HCT116 (cell line): ENCODE results near the gene SPRR5. TPM values are rescaled to one million over a fixed set of nuclear protein-coding genes. Genes with fewer than 3 reads are reported as not detected.

Experiments
- ATAC-seq: fragments of 200-7000 bp; cut with Tn5 transposase; 2 replicates; pipeline ENCODE4 v1.9.1; 2020; ENCODE audit warnings: mild to moderate bottlenecking, moderate library complexity
- BruUV-seq: library from RNA; stranded (reverse); fragments of 400-500 nt; replicated peaks from 2 replicates; lab custom pipeline; 2021; lab: Mats Ljungman, UMichigan
- CTCF ChIA-PET: fragments of 300-600 bp; sonication (Branson Sonifier 250); formaldehyde crosslinking; loops from one replicate; lab custom pipeline; 2021; ENCODE audit warnings: antibody characterized with exemption; lab: Charles Lee
- POLR2A ChIA-PET: fragments of 300-600, 350-600 bp; sonication (Branson Sonifier 250); formaldehyde crosslinking; loops from one replicate; lab custom pipeline; 2021; ENCODE audit warnings: antibody characterized with exemption; lab: Charles Lee
- RAD21 ChIA-PET, 2 experiments: fragments of 300-600 bp; sonication (Branson Sonifier 250); formaldehyde crosslinking; loops; one replicate each; lab custom pipeline; 2023; ENCODE audit warnings: low total read pairs in 2 of 2; ENCODE audit not compliant: uncharacterized antibody in 2 of 2, unreplicated experiment in 2 of 2, low non-redundant PET in 1 of 2; lab: Charles Lee
- DNase-seq: peaks from one replicate; pipeline ENCODE4 v3.0.0-alpha.2; 2010; ENCODE audit warnings: low read depth, low spot score
- H2AFZ ChIP-seq: fragments of 200-600 bp; shearing (Covaris generic), sonication (generic); 2 replicates; pipeline ENCODE4 v1.6.1; 2017; ENCODE audit warnings: low read depth, mixed run types, mixed read lengths, antibody characterized with exemption, low read length; ENCODE audit not compliant: poor library complexity, severe bottlenecking
- H3K27ac ChIP-seq: 2 replicates; pipeline ENCODE4 v1.5.1; 2012; ENCODE audit warnings: low read depth, low read length
- H3K27me3 ChIP-seq: fragments of 200-600 bp; sonication (generic); 2 replicates; pipeline ENCODE4 v1.6.1; 2016; ENCODE audit warnings: mixed run types, low read length, mixed read lengths; ENCODE audit not compliant: insufficient read depth
- H3K36me3 ChIP-seq, 2 experiments: fragments of 200-500 bp in 1 of 2; fragments of 200-600 bp in 1 of 2; sonication (Bioruptor generic) in 1 of 2; sonication (generic) in 1 of 2; 2 replicates each; pipeline versions ENCODE4 v1.5.1 to v1.6.1; 2014 to 2016; ENCODE audit warnings: low read length in 2 of 2, inconsistent platforms in 1 of 2, mixed read lengths in 1 of 2, mixed run types in 1 of 2; ENCODE audit not compliant: insufficient read depth in 2 of 2, control insufficient read depth in 1 of 2
- H3K4me1 ChIP-seq, 2 experiments: fragments of 200-600 bp in 1 of 2; sonication (generic) in 1 of 2; 2 replicates each; pipeline versions ENCODE4 v1.5.1 to v1.6.1; 2012 to 2017; ENCODE audit warnings: low read length in 2 of 2, inconsistent platforms in 1 of 2, mild to moderate bottlenecking in 1 of 2, mixed read lengths in 1 of 2, mixed run types in 1 of 2, moderate library complexity in 1 of 2; ENCODE audit not compliant: insufficient read depth in 2 of 2, control insufficient read depth in 1 of 2
- H3K4me2 ChIP-seq: fragments of 200-600 bp; sonication (generic); 2 replicates; pipeline ENCODE4 v1.6.1; 2017; ENCODE audit warnings: mixed run types, low read length, mixed read lengths
- H3K4me3 ChIP-seq, 2 experiments: fragments of 200-600 bp in 1 of 2; sonication (generic) in 1 of 2; replicated peaks in 1 of 2; 2 replicates each; pipeline ENCODE4 v1.5.1; 2011 to 2016; ENCODE audit warnings: low read length in 2 of 2, control low read depth in 1 of 2, low read depth in 1 of 2, mild to moderate bottlenecking in 1 of 2, mixed read lengths in 1 of 2, mixed run types in 1 of 2
- H3K79me2 ChIP-seq: fragments of 200-600 bp; sonication (generic); 2 replicates; pipeline ENCODE4 v1.6.1; 2017; ENCODE audit warnings: mild to moderate bottlenecking, mixed run types, low read length, moderate library complexity, mixed read lengths; ENCODE audit not compliant: insufficient read depth
- H3K9ac ChIP-seq: fragments of 200-600 bp; sonication (generic); 2 replicates; pipeline ENCODE4 v1.6.1; 2016; ENCODE audit warnings: low read length, mixed read lengths
- H3K9me2 ChIP-seq: fragments of 200-600 bp; sonication (generic), shearing (Covaris generic); 2 replicates; pipeline ENCODE4 v1.6.1; 2017; ENCODE audit warnings: mixed run types, mild to moderate bottlenecking, moderate library complexity; ENCODE audit not compliant: insufficient read depth
- H3K9me3 ChIP-seq, 2 experiments: fragments of 200-500 bp in 1 of 2; fragments of 200-600 bp in 1 of 2; sonication (Bioruptor generic) in 1 of 2; sonication (generic) in 1 of 2; 2 replicates each; pipeline ENCODE4 v1.6.1; 2014 to 2017; ENCODE audit warnings: low read length in 2 of 2, mixed read lengths in 2 of 2, inconsistent platforms in 1 of 2, low read depth in 1 of 2, mild to moderate bottlenecking in 1 of 2, mixed run types in 1 of 2, moderate library complexity in 1 of 2; ENCODE audit not compliant: control insufficient read depth in 1 of 2, insufficient read depth in 1 of 2
- H4K20me1 ChIP-seq: fragments of 200-600 bp; sonication (generic), shearing (Covaris generic); 2 replicates; pipeline ENCODE4 v1.6.1; 2017; ENCODE audit warnings: mixed run types, mild to moderate bottlenecking, moderate library complexity; ENCODE audit not compliant: insufficient read depth
- CBX3 ChIP-seq: IDR thresholded peaks from 2 replicates; pipeline ENCODE4 v1.6.1; 2012; ENCODE audit warnings: low read depth
- EZH2 ChIP-seq: fragments of 200-600 bp; sonication (generic); IDR thresholded peaks from 2 replicates; pipeline ENCODE4 v1.6.1; 2017; ENCODE audit warnings: antibody characterized with exemption, mixed run types
- RAD21 ChIP-seq: IDR thresholded peaks from 2 replicates; pipeline ENCODE4 v1.6.1; 2012; ENCODE audit warnings: low read depth, mild to moderate bottlenecking
- ZFX ChIP-seq: fragments of 450-650 bp; IDR thresholded peaks from 2 replicates; pipeline ENCODE4 v1.6.1; 2017
- intact Hi-C: fragments of 100-400 bp; cut with micrococcal nuclease; formaldehyde crosslinking; loops from 2 replicates; pipeline ENCODE4 v1.10.0; 2022
- total RNA-seq: library from RNA; stranded (reverse); gene quantifications from one replicate; pipeline ENCODE4 v1.2.1, GENCODE V29; 2021; ENCODE audit not compliant: unreplicated experiment
- TF ChIP-seq, protein P1 (sequence below), 3 experiments: fragments of 200-600 bp in 1 of 3; sonication (generic) in 1 of 3; IDR thresholded peaks in 2 of 3; conservative IDR thresholded peaks in 1 of 3; 2 replicates each; pipeline ENCODE4 v1.5.1; 2012 to 2017; ENCODE audit warnings: low read depth in 2 of 3, low read length in 2 of 3, antibody characterized with exemption in 1 of 3, borderline replicate concordance in 1 of 3, control low read depth in 1 of 3, mild to moderate bottlenecking in 1 of 3, mixed read lengths in 1 of 3, mixed run types in 1 of 3, moderate library complexity in 1 of 3; ENCODE audit not compliant: insufficient read depth in 1 of 3
- TF ChIP-seq, protein P2 (sequence below): IDR thresholded peaks from 2 replicates; pipeline ENCODE4 v1.6.1; 2011; ENCODE audit warnings: mild to moderate bottlenecking, low read length, moderate library complexity; ENCODE audit not compliant: insufficient replicate concordance; ENCODE audit errors: extremely low read depth
- TF ChIP-seq, protein P3 (sequence below): IDR thresholded peaks from 2 replicates; pipeline ENCODE4 v1.6.1; 2012
- TF ChIP-seq, protein P4 (sequence below): IDR thresholded peaks from 2 replicates; pipeline ENCODE4 v1.6.1; 2012

SPRR5 gene
- total RNA-seq, 1 experiment from 2014 or later: not detected

DNA sequence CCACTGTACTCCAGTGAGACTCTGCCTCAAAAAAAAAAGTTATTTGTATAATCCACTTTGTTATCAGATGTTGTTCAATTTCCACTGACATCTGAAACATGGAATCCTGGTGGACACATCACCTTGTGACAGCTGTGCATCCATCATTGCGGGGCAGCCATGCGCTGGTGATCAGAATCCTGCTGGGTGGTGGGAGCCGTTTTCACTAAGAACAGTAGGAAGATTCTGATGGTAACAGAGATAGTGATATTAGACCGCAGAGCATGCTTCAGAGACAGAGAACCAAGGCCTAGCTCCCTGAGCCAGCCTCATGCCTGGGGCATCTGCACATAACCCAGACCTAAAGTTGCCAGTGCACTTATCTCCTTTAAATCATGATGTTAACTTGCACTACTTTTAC is 51.5 kb downstream of the SPRR5 start:
- H3K36me3 ChIP-seq: no peaks in the 10 kb centered on the region
- peaks cover 0 to 10% of the 10 kb centered on the region in 2 experiments; a peak in 1 of 4 replicates for H3K4me1 ChIP-seq
- POLR2A ChIA-PET: no interaction called here
- DNase-seq: no peak
- H3K79me2 ChIP-seq: no peaks in the 10 kb centered on the region
- CTCF ChIA-PET: no interaction called here
- TF ChIP-seq RAD21: no peak
- no peak for TF ChIP-seq CBX3
- TF ChIP-seq, protein P1, sequence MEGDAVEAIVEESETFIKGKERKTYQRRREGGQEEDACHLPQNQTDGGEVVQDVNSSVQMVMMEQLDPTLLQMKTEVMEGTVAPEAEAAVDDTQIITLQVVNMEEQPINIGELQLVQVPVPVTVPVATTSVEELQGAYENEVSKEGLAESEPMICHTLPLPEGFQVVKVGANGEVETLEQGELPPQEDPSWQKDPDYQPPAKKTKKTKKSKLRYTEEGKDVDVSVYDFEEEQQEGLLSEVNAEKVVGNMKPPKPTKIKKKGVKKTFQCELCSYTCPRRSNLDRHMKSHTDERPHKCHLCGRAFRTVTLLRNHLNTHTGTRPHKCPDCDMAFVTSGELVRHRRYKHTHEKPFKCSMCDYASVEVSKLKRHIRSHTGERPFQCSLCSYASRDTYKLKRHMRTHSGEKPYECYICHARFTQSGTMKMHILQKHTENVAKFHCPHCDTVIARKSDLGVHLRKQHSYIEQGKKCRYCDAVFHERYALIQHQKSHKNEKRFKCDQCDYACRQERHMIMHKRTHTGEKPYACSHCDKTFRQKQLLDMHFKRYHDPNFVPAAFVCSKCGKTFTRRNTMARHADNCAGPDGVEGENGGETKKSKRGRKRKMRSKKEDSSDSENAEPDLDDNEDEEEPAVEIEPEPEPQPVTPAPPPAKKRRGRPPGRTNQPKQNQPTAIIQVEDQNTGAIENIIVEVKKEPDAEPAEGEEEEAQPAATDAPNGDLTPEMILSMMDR (IDR thresholded peaks at IDR 0.05 in 2 of 3, conservative IDR thresholded peaks at IDR 0.05 in 1 of 3; ENCODE audit: borderline replicate concordance in 1 of 3, insufficient read depth in 1 of 3, low read depth in 2 of 3, low read length in 2 of 3): no peak
- TF ChIP-seq, protein P2, sequence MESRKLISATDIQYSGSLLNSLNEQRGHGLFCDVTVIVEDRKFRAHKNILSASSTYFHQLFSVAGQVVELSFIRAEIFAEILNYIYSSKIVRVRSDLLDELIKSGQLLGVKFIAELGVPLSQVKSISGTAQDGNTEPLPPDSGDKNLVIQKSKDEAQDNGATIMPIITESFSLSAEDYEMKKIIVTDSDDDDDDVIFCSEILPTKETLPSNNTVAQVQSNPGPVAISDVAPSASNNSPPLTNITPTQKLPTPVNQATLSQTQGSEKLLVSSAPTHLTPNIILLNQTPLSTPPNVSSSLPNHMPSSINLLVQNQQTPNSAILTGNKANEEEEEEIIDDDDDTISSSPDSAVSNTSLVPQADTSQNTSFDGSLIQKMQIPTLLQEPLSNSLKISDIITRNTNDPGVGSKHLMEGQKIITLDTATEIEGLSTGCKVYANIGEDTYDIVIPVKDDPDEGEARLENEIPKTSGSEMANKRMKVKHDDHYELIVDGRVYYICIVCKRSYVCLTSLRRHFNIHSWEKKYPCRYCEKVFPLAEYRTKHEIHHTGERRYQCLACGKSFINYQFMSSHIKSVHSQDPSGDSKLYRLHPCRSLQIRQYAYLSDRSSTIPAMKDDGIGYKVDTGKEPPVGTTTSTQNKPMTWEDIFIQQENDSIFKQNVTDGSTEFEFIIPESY: no peak
- TF ChIP-seq EZH2: no peak
- TF ChIP-seq, protein P3, sequence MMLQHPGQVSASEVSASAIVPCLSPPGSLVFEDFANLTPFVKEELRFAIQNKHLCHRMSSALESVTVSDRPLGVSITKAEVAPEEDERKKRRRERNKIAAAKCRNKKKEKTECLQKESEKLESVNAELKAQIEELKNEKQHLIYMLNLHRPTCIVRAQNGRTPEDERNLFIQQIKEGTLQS: no peak
- TF ChIP-seq, protein P4, sequence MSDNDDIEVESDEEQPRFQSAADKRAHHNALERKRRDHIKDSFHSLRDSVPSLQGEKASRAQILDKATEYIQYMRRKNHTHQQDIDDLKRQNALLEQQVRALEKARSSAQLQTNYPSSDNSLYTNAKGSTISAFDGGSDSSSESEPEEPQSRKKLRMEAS: no peak
- no peak for TF ChIP-seq ZFX
- TF ChIP-seq, all 23 proteins: peak for 0
- ATAC-seq: no peak
- Histone ChIP-seq H3K27ac (no peak overlapping the region), H3K27me3 (peaks cover 23% of the 10 kb centered on the region; the same call in 1 of the 2 replicates), H3K9me3 (no peaks in the 10 kb centered on the region), H4K20me1 (no peaks in the 10 kb centered on the region), H3K9ac (no peak overlapping the region), H3K9me2 (no peaks in the 10 kb centered on the region), H2AFZ (no peak overlapping the region), H3K4me2 (no peak overlapping the region), H3K4me3 (no peak overlapping the region)
- RAD21 ChIA-PET: no interaction called here
- intact Hi-C loops: no loop called here
- BruUV-seq: no TSS peak

Other genes with a start within 250 kb of the SPRR5 start
- not detected for gene LCE2A, start 248.9 kb upstream of the SPRR5 start, total RNA-seq
- not detected for gene LCE4A, start 239.0 kb upstream of the SPRR5 start, total RNA-seq
- gene KPRP, start 189.2 kb upstream of the SPRR5 start, total RNA-seq: not detected
- gene LCE1F, start 172.1 kb upstream of the SPRR5 start, total RNA-seq: not detected
- not detected for gene LCE1E, start 160.9 kb upstream of the SPRR5 start, total RNA-seq
- not detected for gene LCE1D, start 150.5 kb upstream of the SPRR5 start, total RNA-seq
- gene LCE1C, start 140.6 kb upstream of the SPRR5 start, total RNA-seq: not detected
- not detected for gene LCE1B, start 135.2 kb upstream of the SPRR5 start, total RNA-seq
- gene LCE1A, start 119.7 kb upstream of the SPRR5 start, total RNA-seq: not detected
- not detected for gene LCE6A, start 104.3 kb upstream of the SPRR5 start, total RNA-seq
- not detected for gene LCE7A, start 87.2 kb upstream of the SPRR5 start, total RNA-seq
- gene SMCP, start 68.9 kb upstream of the SPRR5 start, total RNA-seq: not detected
- gene IVL, start 38.7 kb upstream of the SPRR5 start, total RNA-seq: not detected
- not detected for gene SPRR4, start 23.4 kb downstream of the SPRR5 start, total RNA-seq
- gene SPRR1A, start 36.9 kb downstream of the SPRR5 start, total RNA-seq: not detected
- gene SPRR3, start 54.5 kb downstream of the SPRR5 start, total RNA-seq: not detected
- gene SPRR1B, start 84.0 kb downstream of the SPRR5 start, total RNA-seq: 0.66 TPM
- 6.9 TPM for gene SPRR2D, start 93.9 kb downstream of the SPRR5 start, total RNA-seq
- gene SPRR2A, start 110.3 kb downstream of the SPRR5 start, total RNA-seq: not detected
- gene SPRR2B, start 124.4 kb downstream of the SPRR5 start, total RNA-seq: not detected
- gene SPRR2E, start 147.3 kb downstream of the SPRR5 start, total RNA-seq: not detected
- gene SPRR2F, start 166.3 kb downstream of the SPRR5 start, total RNA-seq: not detected
- not detected for gene SPRR2G, start 203.7 kb downstream of the SPRR5 start, total RNA-seq